ENCODE results near the gene PLK5. TPM values are rescaled to one million over a fixed set of nuclear protein-coding genes. Genes with fewer than 3 reads are reported as not detected.

The PLK5 gene
- total and polyA plus RNA-seq, 2 donors from 2014 or later = not detected

DNA sequence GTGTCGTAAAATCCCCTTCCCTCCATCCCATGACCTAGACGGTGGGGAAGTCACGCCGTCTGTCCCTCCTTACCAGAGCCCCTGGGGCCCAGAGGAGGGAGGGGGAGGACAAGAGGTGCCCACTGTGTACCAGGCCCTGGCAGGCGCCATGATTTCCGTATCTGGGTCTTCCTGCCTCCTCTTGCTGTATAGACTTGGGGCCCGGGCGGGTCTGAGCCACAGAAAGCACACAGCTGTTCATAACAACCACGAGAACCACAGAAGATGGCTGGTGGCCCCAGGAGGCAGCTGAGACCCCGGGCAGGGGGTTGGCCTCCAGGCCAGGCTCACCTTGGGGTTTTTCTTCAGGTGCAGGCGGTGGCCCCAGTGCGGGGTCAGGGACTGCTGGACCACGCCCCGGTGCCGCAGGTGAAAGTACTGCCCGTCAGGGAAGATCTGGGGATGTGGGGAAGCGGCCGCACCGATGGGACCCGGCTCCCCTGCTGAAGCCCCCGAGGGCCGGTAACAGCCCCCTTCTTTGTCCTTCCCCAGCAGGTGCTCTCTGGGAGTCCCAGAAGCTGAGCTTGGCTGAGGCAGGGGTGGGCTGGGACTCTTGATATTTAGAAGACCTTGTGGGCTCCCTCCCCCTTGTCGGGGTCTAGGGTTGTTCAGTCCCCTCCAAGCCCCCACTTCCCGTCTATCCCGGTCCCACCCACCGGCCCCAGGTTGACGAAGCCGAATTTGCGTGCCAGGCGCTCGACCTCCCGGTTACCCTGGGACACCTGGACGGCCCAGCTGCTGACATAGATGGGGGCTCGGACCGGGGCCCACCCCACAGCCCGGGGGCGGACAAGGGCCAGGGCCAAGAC lies 34.2 kb upstream of the PLK5 start:
- H3K27me3 ChIP-seq (ENCODE audit: control insufficient read depth, insufficient read depth, low read length) = no peaks in the 10 kb centered on the region
- intact Hi-C loops (cut with DNase I) = no loop called here
- DNase-seq = peak in 1 of 5 donors; percentile 86
- peaks cover 0 to 8% (median 0%) of the 10 kb centered on the region in 3 donors for H3K4me1 ChIP-seq (ENCODE audit: control insufficient read depth in 2 of 3, insufficient read depth in 2 of 3, low read depth in 1 of 3, low read length in 3 of 3)
- no peaks in the 10 kb centered on the region for H3K36me3 ChIP-seq (ENCODE audit: control insufficient read depth in 2 of 3, insufficient read depth in 3 of 3, low read length in 3 of 3)
- H3K27ac ChIP-seq (ENCODE audit: low read depth in 2 of 2, low read length in 2 of 2) = peak overlapping the region in 1 of 2 donors; percentile 74
- H3K9me3 ChIP-seq (ENCODE audit: control insufficient read depth in 2 of 3, insufficient read depth in 1 of 3, low read length in 3 of 3) = no peaks in the 10 kb centered on the region
- TF ChIP-seq, protein P1, sequence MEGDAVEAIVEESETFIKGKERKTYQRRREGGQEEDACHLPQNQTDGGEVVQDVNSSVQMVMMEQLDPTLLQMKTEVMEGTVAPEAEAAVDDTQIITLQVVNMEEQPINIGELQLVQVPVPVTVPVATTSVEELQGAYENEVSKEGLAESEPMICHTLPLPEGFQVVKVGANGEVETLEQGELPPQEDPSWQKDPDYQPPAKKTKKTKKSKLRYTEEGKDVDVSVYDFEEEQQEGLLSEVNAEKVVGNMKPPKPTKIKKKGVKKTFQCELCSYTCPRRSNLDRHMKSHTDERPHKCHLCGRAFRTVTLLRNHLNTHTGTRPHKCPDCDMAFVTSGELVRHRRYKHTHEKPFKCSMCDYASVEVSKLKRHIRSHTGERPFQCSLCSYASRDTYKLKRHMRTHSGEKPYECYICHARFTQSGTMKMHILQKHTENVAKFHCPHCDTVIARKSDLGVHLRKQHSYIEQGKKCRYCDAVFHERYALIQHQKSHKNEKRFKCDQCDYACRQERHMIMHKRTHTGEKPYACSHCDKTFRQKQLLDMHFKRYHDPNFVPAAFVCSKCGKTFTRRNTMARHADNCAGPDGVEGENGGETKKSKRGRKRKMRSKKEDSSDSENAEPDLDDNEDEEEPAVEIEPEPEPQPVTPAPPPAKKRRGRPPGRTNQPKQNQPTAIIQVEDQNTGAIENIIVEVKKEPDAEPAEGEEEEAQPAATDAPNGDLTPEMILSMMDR (IDR thresholded peaks at IDR 0.05; ENCODE audit: borderline replicate concordance, extremely low read depth, insufficient read depth) = no peak
- peak overlapping the region in 2 of 3 donors; percentile 41 to 67 for H3K9ac ChIP-seq (ENCODE audit: low read length in 3 of 3)
- no peak for FAIRE-seq
- peak overlapping the region in 1 of 3 donors; percentile 82 for H3K4me3 ChIP-seq (ENCODE audit: low read length in 3 of 3)

GRCh38 chr19:1490311-1491113 lies 33.4 kb upstream of the PLK5 start, which contains the start of gene PCSK4:
PCSK4 (minus strand) TSS chr19:1490350; CDS start chr19:1490346, 4 bp downstream.
- Histone ChIP-seq H3K4me1 (ENCODE audit: control insufficient read depth in 2 of 3, insufficient read depth in 2 of 3, low read depth in 1 of 3, low read length in 3 of 3) (peaks cover 0 to 8% (median 0%) of the 10 kb centered on the region in 3 donors), H3K9me3 (ENCODE audit: control insufficient read depth in 2 of 3, insufficient read depth in 1 of 3, low read length in 3 of 3) (no peaks in the 10 kb centered on the region), H3K36me3 (ENCODE audit: control insufficient read depth in 2 of 3, insufficient read depth in 3 of 3, low read length in 3 of 3) (no peaks in the 10 kb centered on the region), H3K9ac (ENCODE audit: low read length in 3 of 3) (peak within 1 kb of the TSS; percentile 41 to 81 (median 67)), H3K4me3 (ENCODE audit: low read length in 3 of 3) (peak within 1 kb of the TSS; percentile 66 to 88 (median 82)), H3K27ac (ENCODE audit: low read depth in 2 of 2, low read length in 2 of 2) (peak within 1 kb of the TSS; percentile 51 to 74), H3K27me3 (ENCODE audit: control insufficient read depth, insufficient read depth, low read length) (no peaks in the 10 kb centered on the region)
- peak; percentile 46 for FAIRE-seq
- intact Hi-C loops (cut with DNase I) = no loop called here
- DNase-seq = peak; percentile 99 to 100 (median 99)
- TF ChIP-seq, protein P1 (IDR thresholded peaks at IDR 0.05; ENCODE audit: borderline replicate concordance, extremely low read depth, insufficient read depth) = no peak

DNA sequence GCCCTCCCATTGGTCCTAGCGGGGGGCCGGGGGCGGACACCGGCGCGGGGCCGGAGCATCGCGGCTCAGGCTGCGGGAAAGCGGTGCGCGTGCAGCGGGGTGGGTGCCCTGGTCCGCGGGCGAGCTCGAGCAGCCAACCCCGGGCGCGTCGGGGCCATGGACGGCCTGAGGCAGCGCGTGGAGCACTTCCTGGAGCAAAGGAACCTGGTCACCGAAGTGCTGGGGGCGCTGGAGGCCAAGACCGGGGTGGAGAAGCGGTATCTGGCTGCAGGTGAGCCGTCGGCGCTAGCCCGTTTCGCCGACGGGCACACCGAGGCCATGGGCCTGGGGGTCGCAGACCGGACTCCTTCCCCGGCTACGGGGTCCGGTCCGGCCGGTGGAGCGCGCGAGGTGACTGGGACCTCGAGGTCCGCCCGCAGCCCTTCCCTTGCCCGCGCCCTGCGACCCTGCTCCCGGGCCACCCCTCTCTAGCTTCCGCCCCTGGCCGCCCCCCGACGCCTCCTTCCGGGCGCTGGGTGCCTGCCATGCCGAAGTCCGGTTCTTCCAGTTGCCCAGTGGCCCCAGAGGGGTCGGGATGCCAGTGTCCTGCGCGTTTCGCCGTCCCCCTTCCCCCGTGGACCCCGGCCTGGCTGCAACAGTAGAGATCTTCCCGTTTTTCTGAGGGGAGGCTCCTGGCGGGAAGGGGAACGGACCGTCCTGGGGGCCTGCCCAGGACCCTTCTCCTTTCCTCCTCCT lies 32.6 kb upstream of the PLK5 start, which contains the start of gene REEP6:
TSS of gene REEP6 (plus strand) at position 68 of the 735 bp plus-strand sequence. CDS start at position 157, 89 bp downstream.
- H3K4me3 ChIP-seq (ENCODE audit: low read length in 3 of 3) = peak within 1 kb of the TSS; percentile 66 to 88 (median 82)
- H3K36me3 ChIP-seq (ENCODE audit: control insufficient read depth in 2 of 3, insufficient read depth in 3 of 3, low read length in 3 of 3) = no peaks in the 10 kb centered on the region
- TF ChIP-seq, protein P1 (IDR thresholded peaks at IDR 0.05; ENCODE audit: borderline replicate concordance, extremely low read depth, insufficient read depth) = peak; percentile 7
- FAIRE-seq (no peak), DNase-seq (peak in 1 of 5 donors; percentile 25)
- no peaks in the 10 kb centered on the region for H3K27me3 ChIP-seq (ENCODE audit: control insufficient read depth, insufficient read depth, low read length)
- intact Hi-C loops (cut with DNase I) = no loop called here
- no peaks in the 10 kb centered on the region for H3K9me3 ChIP-seq (ENCODE audit: control insufficient read depth in 2 of 3, insufficient read depth in 1 of 3, low read length in 3 of 3)
- H3K4me1 ChIP-seq (ENCODE audit: control insufficient read depth in 2 of 3, insufficient read depth in 2 of 3, low read depth in 1 of 3, low read length in 3 of 3) = peaks cover 0 to 8% (median 0%) of the 10 kb centered on the region in 3 donors
- H3K9ac ChIP-seq (ENCODE audit: low read length in 3 of 3) = peak within 1 kb of the TSS; percentile 41 to 81 (median 67)
- H3K27ac ChIP-seq (ENCODE audit: low read depth in 2 of 2, low read length in 2 of 2) = peak within 1 kb of the TSS; percentile 51 to 74
